GM12891 (cell line): ENCODE results near the gene ZPBP2.
"Not testable (repeated sequence)": the region's sequence is repeated elsewhere in the genome, so short reads cannot be mapped to it uniquely, and the experiment has no call there.

Source experiments
- POLR2A ChIP-seq: IDR thresholded peaks from 2 replicates; pipeline ENCODE4 v1.6.1; 2011; ENCODE audit warnings: low read depth, low read length, control low read depth
- POLR2AphosphoS5 ChIP-seq: IDR thresholded peaks from 2 replicates; pipeline ENCODE4 v1.6.1; 2011; ENCODE audit warnings: low read depth, low read length, control low read depth
- SPI1 ChIP-seq: IDR thresholded peaks from 2 replicates; pipeline ENCODE4 v1.6.1; 2011; ENCODE audit warnings: low read depth, low read length, control low read depth

GRCh38 chr17:39855911-39856649, 11.9 kb upstream of the ZPBP2 start:
- not testable (repeated sequence) for TF ChIP-seq SPI1, POLR2A, POLR2AphosphoS5
